Neural crest cell (in vitro differentiated cells): ENCODE results near the gene FBLN1. TPM values are rescaled to one million over a fixed set of nuclear protein-coding genes. Genes with fewer than 3 reads are reported as not detected.
"Not testable (repeated sequence)": the region's sequence is repeated elsewhere in the genome, so short reads cannot be mapped to it uniquely, and the experiment has no call there.

Experiments used
- DNase-seq: peaks from one replicate; pipeline ENCODE4 v3.0.0; 2021; ENCODE audit warnings: low read depth, mixed read lengths, low spot score
- H3K27ac Mint-ChIP-seq: one replicate; pipeline ENCODE4 v1.8.0; 2021; ENCODE audit warnings: mild to moderate bottlenecking, mixed read lengths; ENCODE audit not compliant: unreplicated experiment
- H3K27me3 Mint-ChIP-seq: 2 replicates; pipeline ENCODE4 v1.8.0; 2021; ENCODE audit warnings: low read depth, mild to moderate bottlenecking, mixed read lengths
- H3K36me3 Mint-ChIP-seq: 2 replicates; pipeline ENCODE4 v1.8.0; 2021; ENCODE audit warnings: low read depth, mild to moderate bottlenecking, mixed read lengths
- H3K4me1 Mint-ChIP-seq: 2 replicates; pipeline ENCODE4 v1.8.0; 2021; ENCODE audit warnings: mixed read lengths
- H3K4me3 Mint-ChIP-seq: one replicate; pipeline ENCODE4 v1.8.0; 2021; ENCODE audit warnings: mild to moderate bottlenecking, mixed read lengths
- H3K9me3 Mint-ChIP-seq: 2 replicates; pipeline ENCODE4 v1.8.0; 2021; ENCODE audit warnings: mixed read lengths
- total RNA-seq: library from RNA; stranded (reverse); gene quantifications from 2 replicates; pipeline ENCODE4 v1.2.1, GENCODE V29; 2021
- TF ChIP-seq, protein P1 (sequence below): fragments of 200-600 bp; sonication (generic); conservative IDR thresholded peaks from 2 replicates; pipeline ENCODE4 v1.5.0; 2021; ENCODE audit warnings: antibody characterized with exemption, mild to moderate bottlenecking

FBLN1 gene
- total RNA-seq, 1 donor from 2014 or later: 163 TPM

DNA sequence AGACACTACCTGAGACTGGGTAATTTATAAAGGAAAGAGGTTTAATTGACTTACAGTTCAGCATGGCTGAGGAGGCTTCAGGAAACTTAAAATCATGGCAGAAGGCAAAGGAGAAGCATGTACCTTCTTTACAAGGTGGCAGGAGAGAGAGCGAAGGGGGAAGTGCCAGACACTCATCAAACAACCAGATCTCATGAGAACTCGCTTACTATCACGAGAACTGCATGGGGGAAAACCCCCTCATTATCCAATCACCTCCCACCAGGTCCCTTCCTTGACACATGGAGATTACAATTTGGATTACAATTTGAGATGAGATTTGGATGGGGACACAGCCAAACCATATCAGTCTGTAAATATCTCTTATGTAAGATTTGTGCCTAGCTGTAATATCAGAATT lies 118.0 kb downstream of the FBLN1 start:
- no peaks in the 10 kb centered on the region for H3K4me1 Mint-ChIP-seq
- peaks cover 3% of the 10 kb centered on the region for H3K27me3 Mint-ChIP-seq
- DNase-seq: no peak
- H3K9me3 Mint-ChIP-seq: peaks cover 4% of the 10 kb centered on the region
- H3K4me3 Mint-ChIP-seq: no peak overlapping the region
- TF ChIP-seq, protein P1, sequence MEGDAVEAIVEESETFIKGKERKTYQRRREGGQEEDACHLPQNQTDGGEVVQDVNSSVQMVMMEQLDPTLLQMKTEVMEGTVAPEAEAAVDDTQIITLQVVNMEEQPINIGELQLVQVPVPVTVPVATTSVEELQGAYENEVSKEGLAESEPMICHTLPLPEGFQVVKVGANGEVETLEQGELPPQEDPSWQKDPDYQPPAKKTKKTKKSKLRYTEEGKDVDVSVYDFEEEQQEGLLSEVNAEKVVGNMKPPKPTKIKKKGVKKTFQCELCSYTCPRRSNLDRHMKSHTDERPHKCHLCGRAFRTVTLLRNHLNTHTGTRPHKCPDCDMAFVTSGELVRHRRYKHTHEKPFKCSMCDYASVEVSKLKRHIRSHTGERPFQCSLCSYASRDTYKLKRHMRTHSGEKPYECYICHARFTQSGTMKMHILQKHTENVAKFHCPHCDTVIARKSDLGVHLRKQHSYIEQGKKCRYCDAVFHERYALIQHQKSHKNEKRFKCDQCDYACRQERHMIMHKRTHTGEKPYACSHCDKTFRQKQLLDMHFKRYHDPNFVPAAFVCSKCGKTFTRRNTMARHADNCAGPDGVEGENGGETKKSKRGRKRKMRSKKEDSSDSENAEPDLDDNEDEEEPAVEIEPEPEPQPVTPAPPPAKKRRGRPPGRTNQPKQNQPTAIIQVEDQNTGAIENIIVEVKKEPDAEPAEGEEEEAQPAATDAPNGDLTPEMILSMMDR: no peak
- no peak overlapping the region for H3K27ac Mint-ChIP-seq
- H3K36me3 Mint-ChIP-seq: peaks cover 2% of the 10 kb centered on the region

DNA sequence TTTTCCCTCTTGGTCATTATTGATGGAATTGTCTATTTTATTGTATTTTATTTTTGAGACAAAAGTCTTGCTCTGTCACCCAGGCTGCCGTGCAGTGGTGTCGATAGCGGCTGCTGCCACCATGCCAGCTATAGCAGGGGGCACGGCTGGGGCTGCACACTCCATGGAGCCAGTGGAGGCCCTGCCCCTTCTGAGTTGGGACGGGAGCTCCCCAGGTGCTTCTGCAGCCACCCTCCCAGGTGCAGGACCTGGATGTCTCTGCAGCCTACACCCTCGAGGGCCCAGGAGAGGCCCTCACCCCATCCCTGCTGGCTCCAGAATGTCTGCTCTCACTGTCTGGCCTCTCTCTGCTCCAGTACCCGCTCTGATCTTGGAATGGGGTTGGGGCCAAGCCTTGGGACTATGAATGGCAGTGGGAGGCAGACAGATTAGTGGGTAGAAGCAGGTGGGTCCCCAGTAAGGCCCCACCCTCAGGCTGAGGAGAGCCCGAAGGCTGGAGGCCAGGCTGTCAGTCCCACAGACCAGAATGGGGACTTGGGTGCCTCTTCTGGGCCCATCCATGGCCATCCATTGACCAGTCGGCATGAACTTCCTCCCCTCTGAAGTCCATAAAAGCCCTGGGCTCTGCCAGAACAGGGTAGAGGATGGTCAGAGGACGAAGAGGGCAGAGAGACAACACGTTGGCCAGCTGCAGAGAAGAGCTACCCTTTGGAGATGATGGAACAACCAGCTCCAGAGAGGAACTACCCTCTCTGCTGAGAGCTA lies 119.3 kb downstream of the FBLN1 start:
- no peak overlapping the region for H3K4me3 Mint-ChIP-seq
- DNase-seq: no peak
- TF ChIP-seq, protein P1: no peak
- H3K4me1 Mint-ChIP-seq: no peaks in the 10 kb centered on the region
- peaks cover 2% of the 10 kb centered on the region for H3K36me3 Mint-ChIP-seq
- no peak overlapping the region for H3K27ac Mint-ChIP-seq
- H3K27me3 Mint-ChIP-seq: peaks cover 3% of the 10 kb centered on the region
- no peaks in the 10 kb centered on the region for H3K9me3 Mint-ChIP-seq

DNA sequence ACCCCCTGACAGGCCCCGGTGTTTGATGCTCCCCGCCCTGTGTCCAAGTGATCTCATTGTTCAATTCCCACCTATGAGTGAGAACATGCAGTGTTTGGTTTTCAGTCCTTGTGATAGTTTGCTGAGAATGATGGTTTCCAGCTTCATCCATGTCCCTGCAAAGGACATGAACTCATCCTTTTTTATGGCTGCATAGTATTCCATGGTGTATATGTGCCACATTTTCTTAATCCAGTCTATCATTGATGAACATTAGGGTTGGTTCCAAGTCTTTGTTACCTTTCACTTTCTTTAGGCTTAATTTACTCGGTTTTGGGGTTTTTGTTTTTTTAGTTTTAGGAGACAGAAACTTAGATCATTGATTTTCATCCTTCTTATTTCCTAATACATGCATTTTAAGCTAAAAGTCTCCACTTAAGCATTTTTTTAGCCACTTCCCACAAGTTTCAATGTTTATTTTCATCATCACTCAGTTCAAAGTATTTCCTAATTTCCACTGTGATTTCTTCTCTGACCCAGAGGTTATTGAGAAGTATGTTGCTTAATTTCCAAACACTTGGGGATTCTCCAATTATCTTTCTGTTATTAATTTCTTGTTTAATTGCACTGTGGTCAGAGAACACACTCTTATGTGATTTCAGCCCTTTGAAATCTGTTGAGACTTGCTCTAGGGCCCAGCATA lies 120.9 kb downstream of the FBLN1 start:
- not testable (repeated sequence) for H3K27ac Mint-ChIP-seq, H3K4me1 Mint-ChIP-seq, DNase-seq, H3K9me3 Mint-ChIP-seq, H3K36me3 Mint-ChIP-seq, H3K4me3 Mint-ChIP-seq, H3K27me3 Mint-ChIP-seq

DNA sequence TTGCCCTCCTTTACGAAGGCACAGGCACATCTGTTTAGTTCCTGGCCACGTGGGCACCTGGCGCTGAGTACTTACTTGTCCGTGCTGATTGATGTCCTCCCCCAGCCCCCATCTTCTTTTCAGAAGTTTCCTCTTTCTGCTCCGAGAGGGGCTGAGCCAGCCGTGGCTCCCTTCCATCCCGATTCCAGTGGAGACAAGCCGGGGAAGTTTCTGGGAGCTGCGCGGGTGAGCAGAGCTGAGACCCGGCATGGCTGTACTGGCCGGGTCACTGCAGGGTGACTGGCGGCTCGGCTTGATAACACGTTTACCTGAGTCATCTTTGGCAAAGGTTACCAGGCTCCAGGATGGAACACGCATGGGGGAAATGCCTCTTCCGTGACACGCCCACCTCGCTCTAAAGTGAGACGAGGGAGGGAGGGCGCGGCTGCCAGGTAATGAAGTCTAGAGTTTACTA lies 123.5 kb downstream of the FBLN1 start:
- no peaks in the 10 kb centered on the region for H3K9me3 Mint-ChIP-seq
- TF ChIP-seq, protein P1: no peak
- no peak for DNase-seq
- no peak overlapping the region for H3K4me3 Mint-ChIP-seq
- peaks cover 4% of the 10 kb centered on the region for H3K4me1 Mint-ChIP-seq
- peaks cover 10% of the 10 kb centered on the region for H3K27me3 Mint-ChIP-seq
- H3K27ac Mint-ChIP-seq: no peak overlapping the region
- H3K36me3 Mint-ChIP-seq: no peaks in the 10 kb centered on the region

DNA sequence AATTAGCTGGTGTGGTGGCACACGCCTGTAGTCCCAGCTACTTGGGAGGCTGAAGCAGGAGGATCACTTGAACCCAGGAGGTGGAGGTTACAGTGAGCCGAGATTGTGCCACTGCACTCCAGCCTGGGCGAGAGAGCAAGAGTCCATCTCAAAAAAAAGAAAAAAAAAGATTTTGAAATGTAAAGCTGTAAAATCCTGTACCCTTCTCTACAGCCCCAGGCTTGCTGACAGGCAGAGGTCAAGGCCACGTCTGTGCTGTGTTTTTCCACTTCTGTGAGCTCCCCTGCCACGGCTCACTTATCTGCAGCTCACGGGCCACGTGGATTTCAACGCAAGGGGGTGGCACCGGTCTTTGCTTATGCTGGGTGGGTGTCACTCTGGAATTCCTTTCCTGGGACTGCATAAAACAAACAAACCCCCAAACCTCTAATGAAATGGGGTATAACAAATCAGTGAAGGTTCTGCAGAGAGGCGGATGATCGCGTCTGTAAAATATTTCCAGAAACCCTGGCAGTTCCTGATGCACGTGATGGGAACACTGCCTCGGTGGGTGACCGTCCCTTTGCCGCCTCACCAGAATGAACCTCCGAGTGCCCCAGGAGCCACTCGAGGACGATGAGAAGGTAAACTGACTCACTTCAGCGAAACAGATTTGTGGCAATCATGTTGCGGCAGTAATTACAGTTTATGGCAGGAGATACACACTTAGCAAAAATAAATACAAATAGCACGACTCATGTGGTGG lies 125.0 kb downstream of the FBLN1 start:
- no peaks in the 10 kb centered on the region for H3K36me3 Mint-ChIP-seq

More for the DNA sequence above, 125.0 kb downstream of the FBLN1 start:
- Mint-ChIP-seq H3K27ac (no peak overlapping the region), H3K9me3 (no peaks in the 10 kb centered on the region), H3K4me3 (no peak overlapping the region), H3K27me3 (peaks cover 24% of the 10 kb centered on the region), H3K4me1 (peaks cover 14% of the 10 kb centered on the region)
- TF ChIP-seq, protein P1: no peak
- no peak for DNase-seq
